ENCODE data around the gene MED26.
"Not testable (repeated sequence)": the region's sequence is repeated elsewhere in the genome, so short reads cannot be mapped to it uniquely, and the experiment has no call there.

DNA sequence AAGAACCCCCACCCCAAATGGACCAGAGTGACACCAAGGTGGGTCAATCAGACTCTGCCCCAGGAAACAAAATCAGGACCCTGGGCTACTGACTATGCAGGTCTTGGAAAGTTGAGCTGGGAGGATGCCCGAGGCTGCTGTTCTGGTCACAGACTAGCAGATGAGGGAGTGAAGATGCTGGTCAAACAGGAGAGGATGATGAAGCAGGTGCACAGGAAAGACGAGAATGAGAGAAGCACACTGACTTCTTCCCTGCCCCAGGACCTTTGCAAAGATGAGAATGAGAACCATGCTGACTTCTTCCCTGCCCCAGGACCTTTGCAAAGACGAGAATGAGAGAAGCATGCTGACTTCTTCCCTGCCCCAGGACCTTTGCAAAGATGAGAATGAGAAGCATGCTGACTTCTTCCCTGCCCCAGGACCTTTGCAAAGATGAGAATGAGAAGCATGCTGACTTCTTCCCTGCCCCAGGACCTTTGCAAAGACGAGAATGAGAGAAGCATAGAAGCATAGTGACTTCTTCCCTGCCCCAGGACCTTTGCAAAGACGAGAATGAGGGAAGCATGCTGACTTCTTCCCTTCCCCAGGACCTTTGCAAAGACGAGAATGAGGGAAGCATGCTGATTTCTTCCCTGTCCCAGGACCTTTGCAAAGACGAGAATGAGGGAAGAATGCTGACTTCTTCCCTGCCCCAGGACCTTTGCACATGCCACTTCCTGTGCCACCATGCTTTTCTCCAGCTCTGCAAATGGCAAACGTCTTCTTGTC is 23.6 kb upstream of the MED26 start:
- not testable (repeated sequence) for TF ChIP-seq TRIM28 (IDR thresholded peaks at IDR 0.05; ENCODE audit: borderline replicate concordance, low read length)
- TF ChIP-seq, protein P1, sequence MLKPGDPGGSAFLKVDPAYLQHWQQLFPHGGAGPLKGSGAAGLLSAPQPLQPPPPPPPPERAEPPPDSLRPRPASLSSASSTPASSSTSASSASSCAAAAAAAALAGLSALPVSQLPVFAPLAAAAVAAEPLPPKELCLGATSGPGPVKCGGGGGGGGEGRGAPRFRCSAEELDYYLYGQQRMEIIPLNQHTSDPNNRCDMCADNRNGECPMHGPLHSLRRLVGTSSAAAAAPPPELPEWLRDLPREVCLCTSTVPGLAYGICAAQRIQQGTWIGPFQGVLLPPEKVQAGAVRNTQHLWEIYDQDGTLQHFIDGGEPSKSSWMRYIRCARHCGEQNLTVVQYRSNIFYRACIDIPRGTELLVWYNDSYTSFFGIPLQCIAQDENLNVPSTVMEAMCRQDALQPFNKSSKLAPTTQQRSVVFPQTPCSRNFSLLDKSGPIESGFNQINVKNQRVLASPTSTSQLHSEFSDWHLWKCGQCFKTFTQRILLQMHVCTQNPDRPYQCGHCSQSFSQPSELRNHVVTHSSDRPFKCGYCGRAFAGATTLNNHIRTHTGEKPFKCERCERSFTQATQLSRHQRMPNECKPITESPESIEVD (tag by site-specific recombination; IDR thresholded peaks at IDR 0.05), result not testable (repeated sequence)

Measured in HEK293 (cell line).